Mammary epithelial cell (primary cell): ENCODE data around the gene NNAT.

ENCODE experiments used
- EZH2 ChIP-seq: IDR thresholded peaks from 2 replicates; pipeline ENCODE4 v1.6.1; 2012; ENCODE audit warnings: low read length, inconsistent platforms, borderline replicate concordance
- TF ChIP-seq, protein P1 (sequence below), 2 donors: IDR thresholded peaks in 1 of 2; conservative IDR thresholded peaks in 1 of 2; 2 replicates each; pipeline ENCODE4 v1.5.1; 2011 to 2012; ENCODE audit warnings: inconsistent platforms in 2 of 2, low read length in 2 of 2, mild to moderate bottlenecking in 2 of 2, control low read depth in 1 of 2, low read depth in 1 of 2; ENCODE audit not compliant: insufficient read depth in 1 of 2; ENCODE audit errors: extremely low read depth in 1 of 2

DNA sequence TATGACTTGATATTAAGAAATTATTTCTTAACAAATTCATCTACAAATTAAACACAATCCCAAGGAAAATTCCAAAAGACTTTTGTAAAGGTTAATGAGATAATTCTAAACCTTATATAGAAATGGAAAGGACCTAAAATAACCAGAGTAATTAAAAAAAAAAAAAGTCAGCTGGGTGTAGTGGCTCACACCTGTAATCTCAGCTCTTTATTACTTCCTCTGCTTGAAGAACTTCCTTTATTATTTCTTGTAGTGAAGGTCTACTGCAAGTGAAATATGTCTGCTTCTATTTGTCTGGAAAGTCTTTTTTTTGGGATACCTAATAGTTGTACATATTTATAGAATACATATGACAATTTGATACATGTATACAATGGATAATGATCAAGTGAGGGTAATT is 26.9 kb downstream of the NNAT start:
- no peak for TF ChIP-seq EZH2
- TF ChIP-seq, protein P1, sequence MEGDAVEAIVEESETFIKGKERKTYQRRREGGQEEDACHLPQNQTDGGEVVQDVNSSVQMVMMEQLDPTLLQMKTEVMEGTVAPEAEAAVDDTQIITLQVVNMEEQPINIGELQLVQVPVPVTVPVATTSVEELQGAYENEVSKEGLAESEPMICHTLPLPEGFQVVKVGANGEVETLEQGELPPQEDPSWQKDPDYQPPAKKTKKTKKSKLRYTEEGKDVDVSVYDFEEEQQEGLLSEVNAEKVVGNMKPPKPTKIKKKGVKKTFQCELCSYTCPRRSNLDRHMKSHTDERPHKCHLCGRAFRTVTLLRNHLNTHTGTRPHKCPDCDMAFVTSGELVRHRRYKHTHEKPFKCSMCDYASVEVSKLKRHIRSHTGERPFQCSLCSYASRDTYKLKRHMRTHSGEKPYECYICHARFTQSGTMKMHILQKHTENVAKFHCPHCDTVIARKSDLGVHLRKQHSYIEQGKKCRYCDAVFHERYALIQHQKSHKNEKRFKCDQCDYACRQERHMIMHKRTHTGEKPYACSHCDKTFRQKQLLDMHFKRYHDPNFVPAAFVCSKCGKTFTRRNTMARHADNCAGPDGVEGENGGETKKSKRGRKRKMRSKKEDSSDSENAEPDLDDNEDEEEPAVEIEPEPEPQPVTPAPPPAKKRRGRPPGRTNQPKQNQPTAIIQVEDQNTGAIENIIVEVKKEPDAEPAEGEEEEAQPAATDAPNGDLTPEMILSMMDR (conservative IDR thresholded peaks at IDR 0.05 in 1 of 2, IDR thresholded peaks at IDR 0.05 in 1 of 2; ENCODE audit: extremely low read depth in 1 of 2, insufficient read depth in 1 of 2, low read depth in 1 of 2, low read length in 2 of 2), result no peak
